SU-DHL-6 (cell line): ENCODE results near the gene ASPRV1.

Experiments
- H2AFZ ChIP-seq: fragments of 200-600 bp; sonication (generic); 2 replicates; pipeline ENCODE4 v1.6.1; 2014; ENCODE audit warnings: low read depth, mild to moderate bottlenecking, moderate library complexity, mixed read lengths, antibody characterized with exemption, low read length; ENCODE audit not compliant: severe bottlenecking
- H3F3A ChIP-seq: fragments of 200-600 bp; shearing (Covaris generic); 2 replicates; pipeline ENCODE4 v1.6.0; 2016; ENCODE audit warnings: antibody characterized with exemption, mild to moderate bottlenecking; ENCODE audit not compliant: insufficient read depth
- H3K27ac ChIP-seq: fragments of 200-600 bp; sonication (generic); 2 replicates; pipeline ENCODE4 v1.5.1; 2016; ENCODE audit warnings: low read depth, mild to moderate bottlenecking, low read length, moderate library complexity, mixed read lengths
- H3K27me3 ChIP-seq: fragments of 200-600 bp; sonication (generic), shearing (Covaris generic); 2 replicates; pipeline ENCODE4 v1.6.0; 2014; ENCODE audit warnings: mild to moderate bottlenecking, low read length
- H3K36me3 ChIP-seq: fragments of 200-600 bp; sonication (generic); 2 replicates; pipeline ENCODE4 v1.6.1; 2014; ENCODE audit warnings: mild to moderate bottlenecking, low read length, mixed read lengths
- H3K4me2 ChIP-seq: fragments of 300-600, 200-600 bp; shearing (Covaris generic), sonication (generic); 2 replicates; pipeline ENCODE4 v1.6.0; 2014; ENCODE audit warnings: low read length, low read depth, mild to moderate bottlenecking; ENCODE audit not compliant: poor library complexity, severe bottlenecking
- H3K4me3 ChIP-seq: fragments of 200-600 bp; sonication (generic); 2 replicates; pipeline ENCODE4 v1.5.1; 2014; ENCODE audit warnings: antibody characterized with exemption, low read length, mild to moderate bottlenecking, mixed read lengths; ENCODE audit not compliant: insufficient read depth, poor library complexity, severe bottlenecking
- H3K79me2 ChIP-seq: fragments of 200-600 bp; sonication (generic); 2 replicates; pipeline ENCODE4 v1.6.1; 2014; ENCODE audit warnings: mild to moderate bottlenecking, low read length, moderate library complexity; ENCODE audit not compliant: insufficient read depth
- H3K9ac ChIP-seq: fragments of 200-600 bp; sonication (generic); 2 replicates; pipeline ENCODE4 v1.7.0; 2014; ENCODE audit warnings: mild to moderate bottlenecking, low read length
- H3K9me2 ChIP-seq: fragments of 200-600 bp; sonication (generic); replicated peaks from 2 replicates; pipeline ENCODE4 v1.6.1; 2014; ENCODE audit warnings: low read length; ENCODE audit not compliant: insufficient read depth
- H3K9me3 ChIP-seq: fragments of 200-600 bp; sonication (generic); 2 replicates; pipeline ENCODE4 v1.6.1; 2014; ENCODE audit warnings: low read length, mixed read lengths; ENCODE audit not compliant: insufficient read depth
- H4K20me1 ChIP-seq: fragments of 200-600 bp; sonication (generic); 2 replicates; pipeline ENCODE4 v1.6.1; 2014; ENCODE audit warnings: low read depth, mild to moderate bottlenecking, antibody characterized with exemption, low read length, moderate library complexity, mixed read lengths
- EZH2phosphoT487 ChIP-seq: fragments of 200-600 bp; sonication (generic), shearing (Covaris generic); conservative IDR thresholded peaks from 2 replicates; pipeline ENCODE4 v1.6.1; 2018; ENCODE audit warnings: mild to moderate bottlenecking, antibody characterized with exemption, low read length, moderate library complexity, mixed read lengths
- TF ChIP-seq, protein P1 (sequence below): fragments of 200-600 bp; sonication (generic); IDR thresholded peaks from one replicate; pipeline ENCODE4 v1.5.1; 2017; ENCODE audit warnings: antibody characterized with exemption, mild to moderate bottlenecking, low read length, moderate library complexity; ENCODE audit not compliant: insufficient read depth, poor library complexity, severe bottlenecking

The ASPRV1 gene

DNA sequence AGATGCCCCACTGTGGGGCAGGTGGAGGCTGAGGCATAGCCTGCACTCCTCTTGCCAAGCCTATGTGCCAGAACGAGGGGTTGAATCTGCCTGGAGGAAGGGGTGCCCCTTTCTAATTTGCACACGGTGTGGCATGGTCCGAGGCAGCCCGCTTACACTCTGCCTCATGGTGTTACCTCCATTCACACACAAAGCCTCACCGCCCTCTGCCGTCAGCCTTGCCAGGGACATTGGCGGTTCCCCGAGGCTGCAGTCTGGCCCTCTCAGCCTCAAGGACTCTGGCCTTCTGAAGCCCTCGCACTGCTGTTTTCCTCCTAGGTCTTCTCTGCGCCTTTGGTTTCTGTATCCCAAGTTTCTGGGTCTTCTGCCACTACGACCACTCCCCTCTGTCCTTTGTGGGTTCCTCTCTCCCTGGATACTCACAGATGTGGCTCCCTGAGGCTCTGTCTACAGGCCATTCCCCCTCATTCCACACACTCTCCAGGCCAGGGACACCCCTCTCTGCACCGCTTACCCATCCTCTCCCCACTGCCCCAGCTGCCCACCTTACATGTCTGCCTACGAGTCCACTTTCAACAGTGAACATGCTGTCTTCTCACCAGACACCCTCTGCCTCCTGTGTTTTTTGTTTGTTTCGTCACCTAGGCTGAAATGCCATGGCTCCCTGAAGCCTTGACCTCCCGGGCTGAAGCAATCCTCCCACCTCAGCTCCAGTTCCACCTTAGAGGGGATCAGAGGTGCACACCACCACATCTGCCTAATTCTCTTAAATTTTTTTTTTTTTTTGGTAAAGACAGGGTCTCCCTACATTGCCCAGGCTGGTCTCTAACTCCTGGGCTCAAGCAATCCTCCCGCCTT is 7.9 kb upstream of the ASPRV1 start:
- Histone ChIP-seq H3K9ac (no peak overlapping the region), H3K9me2 (no peaks in the 10 kb centered on the region), H2AFZ (no peak overlapping the region), H3K27me3 (no peaks in the 10 kb centered on the region), H3K4me3 (no peak overlapping the region), H3F3A (no peaks in the 10 kb centered on the region), H3K9me3 (no peaks in the 10 kb centered on the region), H3K27ac (no peak overlapping the region), H3K4me2 (no peak overlapping the region), H3K79me2 (no peaks in the 10 kb centered on the region), H4K20me1 (no peaks in the 10 kb centered on the region), H3K36me3 (no peaks in the 10 kb centered on the region)
- TF ChIP-seq, protein P1, sequence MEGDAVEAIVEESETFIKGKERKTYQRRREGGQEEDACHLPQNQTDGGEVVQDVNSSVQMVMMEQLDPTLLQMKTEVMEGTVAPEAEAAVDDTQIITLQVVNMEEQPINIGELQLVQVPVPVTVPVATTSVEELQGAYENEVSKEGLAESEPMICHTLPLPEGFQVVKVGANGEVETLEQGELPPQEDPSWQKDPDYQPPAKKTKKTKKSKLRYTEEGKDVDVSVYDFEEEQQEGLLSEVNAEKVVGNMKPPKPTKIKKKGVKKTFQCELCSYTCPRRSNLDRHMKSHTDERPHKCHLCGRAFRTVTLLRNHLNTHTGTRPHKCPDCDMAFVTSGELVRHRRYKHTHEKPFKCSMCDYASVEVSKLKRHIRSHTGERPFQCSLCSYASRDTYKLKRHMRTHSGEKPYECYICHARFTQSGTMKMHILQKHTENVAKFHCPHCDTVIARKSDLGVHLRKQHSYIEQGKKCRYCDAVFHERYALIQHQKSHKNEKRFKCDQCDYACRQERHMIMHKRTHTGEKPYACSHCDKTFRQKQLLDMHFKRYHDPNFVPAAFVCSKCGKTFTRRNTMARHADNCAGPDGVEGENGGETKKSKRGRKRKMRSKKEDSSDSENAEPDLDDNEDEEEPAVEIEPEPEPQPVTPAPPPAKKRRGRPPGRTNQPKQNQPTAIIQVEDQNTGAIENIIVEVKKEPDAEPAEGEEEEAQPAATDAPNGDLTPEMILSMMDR: no peak
- TF ChIP-seq EZH2phosphoT487: no peak

DNA sequence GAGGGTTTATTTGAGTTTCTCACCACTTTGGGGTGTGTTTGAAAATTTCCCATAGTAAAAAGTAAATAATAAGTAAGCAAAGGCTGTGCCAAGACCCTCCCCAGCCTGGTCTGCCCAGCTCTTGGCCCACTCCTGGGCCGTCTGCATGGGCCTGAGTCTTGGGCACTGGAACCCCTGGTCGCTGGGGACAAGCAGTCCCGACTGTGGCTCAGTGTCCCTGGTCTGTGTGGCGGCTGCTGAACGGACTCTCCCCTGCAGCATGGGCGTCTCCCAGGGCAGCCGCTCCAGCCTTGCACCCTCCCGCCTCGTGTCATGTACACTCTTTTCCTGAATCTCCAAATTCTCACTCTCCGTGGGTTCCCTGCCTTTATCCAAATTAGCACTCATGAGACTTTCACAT is 7.2 kb upstream of the ASPRV1 start:
- TF ChIP-seq EZH2phosphoT487: no peak
- no peak overlapping the region for H3K4me3 ChIP-seq
- no peaks in the 10 kb centered on the region for H3F3A ChIP-seq
- no peaks in the 10 kb centered on the region for H3K9me2 ChIP-seq
- H4K20me1 ChIP-seq: no peaks in the 10 kb centered on the region
- no peak overlapping the region for H3K27ac ChIP-seq
- no peak overlapping the region for H3K9ac ChIP-seq
- H3K27me3 ChIP-seq: no peaks in the 10 kb centered on the region
- no peak overlapping the region for H3K4me2 ChIP-seq
- no peaks in the 10 kb centered on the region for H3K79me2 ChIP-seq
- no peaks in the 10 kb centered on the region for H3K36me3 ChIP-seq
- H2AFZ ChIP-seq: no peak overlapping the region
- no peaks in the 10 kb centered on the region for H3K9me3 ChIP-seq

DNA sequence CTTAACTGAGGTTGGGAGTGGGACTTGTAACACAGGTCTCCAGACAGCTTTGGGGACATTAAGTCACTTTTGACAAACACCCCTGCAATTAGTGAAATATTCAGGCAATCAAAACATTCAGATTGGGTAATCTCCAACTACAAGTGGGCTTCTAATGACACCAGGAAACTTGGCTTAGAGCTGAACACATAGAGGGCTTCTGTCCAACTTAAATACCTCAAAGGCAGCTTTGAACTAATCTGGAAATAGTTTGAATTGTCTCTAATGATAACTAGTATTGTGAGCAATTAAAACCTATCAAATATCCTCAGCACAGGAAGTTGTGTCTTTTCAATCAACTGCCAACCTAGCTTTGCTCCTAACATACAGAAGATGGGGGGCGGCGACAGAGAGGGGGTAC is 5.1 kb upstream of the ASPRV1 start:
- Histone ChIP-seq H4K20me1 (no peaks in the 10 kb centered on the region), H3K4me2 (no peak overlapping the region), H2AFZ (no peak overlapping the region), H3K27me3 (no peaks in the 10 kb centered on the region), H3F3A (no peaks in the 10 kb centered on the region), H3K9me2 (no peaks in the 10 kb centered on the region), H3K79me2 (no peaks in the 10 kb centered on the region), H3K36me3 (no peaks in the 10 kb centered on the region), H3K27ac (no peak overlapping the region), H3K4me3 (no peak overlapping the region), H3K9ac (no peak overlapping the region), H3K9me3 (no peaks in the 10 kb centered on the region)
- TF ChIP-seq, protein P1: no peak
- no peak for TF ChIP-seq EZH2phosphoT487

- no peak overlapping the region for H3K27ac ChIP-seq
- H3K4me3 ChIP-seq: no peak overlapping the region
- no peaks in the 10 kb centered on the region for H3K36me3 ChIP-seq
- H2AFZ ChIP-seq: no peak overlapping the region
- no peak overlapping the region for H3K9ac ChIP-seq
- TF ChIP-seq, protein P1: no peak
- no peak for TF ChIP-seq EZH2phosphoT487
- H3K9me3 ChIP-seq: no peaks in the 10 kb centered on the region
- no peaks in the 10 kb centered on the region for H3K9me2 ChIP-seq
- H3K79me2 ChIP-seq: no peaks in the 10 kb centered on the region
- H3K27me3 ChIP-seq: no peaks in the 10 kb centered on the region
- no peaks in the 10 kb centered on the region for H4K20me1 ChIP-seq
- no peaks in the 10 kb centered on the region for H3F3A ChIP-seq
- no peak overlapping the region for H3K4me2 ChIP-seq
Measured at GRCh38 chr2:69965756-69966445, 4.5 kb upstream of the ASPRV1 start.
